ENCODE measurements around the gene AMBP. TPM values are rescaled to one million over a fixed set of nuclear protein-coding genes. Genes with fewer than 3 reads are reported as not detected.

The AMBP gene
- total and polyA plus RNA-seq, 9 donors, result 0.21 to 11.8 (median 0.87) TPM; not detected in 4

Other genes starting within 250 kb of the AMBP start
- 6.4 TPM for gene ZNF618, start 202.0 kb downstream of the AMBP start, total RNA-seq
- gene ZNF618, start 202.0 kb downstream of the AMBP start, polyA plus RNA-seq (ENCODE audit: insufficient read depth in 1 of 8, insufficient read length in 8 of 8, low replicate concordance in 1 of 8), result 10 to 100 TPM; 10.3 to 21.8 (median 16.2) TPM
- gene KIF12, start 21.0 kb upstream of the AMBP start, total RNA-seq, result 0.13 TPM
- gene KIF12, start 21.0 kb upstream of the AMBP start, polyA plus RNA-seq (ENCODE audit: insufficient read depth in 1 of 8, insufficient read length in 8 of 8, low replicate concordance in 1 of 8), result 1 to 10 TPM in 2 of 8 donors, under 1 TPM in 6; 0.05 to 7.2 (median 0.35) TPM
- 22.1 TPM for gene COL27A1, start 77.2 kb upstream of the AMBP start, total RNA-seq
- gene COL27A1, start 77.2 kb upstream of the AMBP start, polyA plus RNA-seq (ENCODE audit: insufficient read depth in 1 of 8, insufficient read length in 8 of 8, low replicate concordance in 1 of 8), result 10 to 100 TPM; 22.7 to 41.3 (median 34.3) TPM
- gene ORM1, start 244.8 kb upstream of the AMBP start, total RNA-seq, result 0.49 TPM
- 1 to 10 TPM in 1 of 8 donors, under 1 TPM in 7; 0.25 to 2.6 (median 0.66) TPM for gene ORM1, start 244.8 kb upstream of the AMBP start, polyA plus RNA-seq (ENCODE audit: insufficient read depth in 1 of 8, insufficient read length in 8 of 8, low replicate concordance in 1 of 8)